ENCODE data around the gene MEF2A. TPM values are rescaled to one million over a fixed set of nuclear protein-coding genes. Genes with fewer than 3 reads are reported as not detected.

MEF2A gene
- total RNA-seq, 1 donor from 2014 or later = 86.8 TPM

DNA sequence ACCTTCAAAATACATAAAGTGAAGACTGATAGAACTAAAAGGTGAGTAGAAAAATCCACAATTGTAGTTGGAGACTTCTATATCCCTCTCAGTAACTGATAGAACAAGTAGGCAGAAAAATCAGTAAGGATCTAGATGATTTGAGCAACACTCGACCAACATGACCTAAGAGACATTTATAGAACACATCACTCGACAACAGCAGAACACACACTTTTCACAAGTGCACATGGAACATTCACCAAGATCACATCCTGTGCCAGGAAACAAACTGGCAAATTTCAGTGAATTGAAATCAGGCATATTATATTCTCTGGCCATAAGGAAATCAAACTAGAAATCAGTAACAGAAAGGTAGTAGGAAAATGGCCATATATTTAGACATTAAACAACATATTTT lies 130.3 kb downstream of the MEF2A start:
- TF ChIP-seq CTCF (IDR thresholded peaks at IDR 0.05) = no peak
- H3K4me3 ChIP-seq = no peak overlapping the region
- H3K27me3 ChIP-seq = no peaks in the 10 kb centered on the region
- H3K36me3 ChIP-seq = peaks cover 54% of the 10 kb centered on the region
- ATAC-seq (no peak), DNase-seq (no peak)
- H3K4me1 ChIP-seq = no peaks in the 10 kb centered on the region
- H3K9me3 ChIP-seq = no peaks in the 10 kb centered on the region
- no peak overlapping the region for H3K27ac ChIP-seq
- intact Hi-C loops (cut with DNase I) = no loop called here

GRCh38 chr15:99702895-99703602 lies 137.3 kb downstream of the MEF2A start:
- Histone ChIP-seq H3K27me3 (no peaks in the 10 kb centered on the region), H3K4me3 (no peak overlapping the region), H3K27ac (peak overlapping the region; percentile 78), H3K4me1 (peaks cover 27% of the 10 kb centered on the region), H3K9me3 (no peaks in the 10 kb centered on the region), H3K36me3 (no peaks in the 10 kb centered on the region)
- intact Hi-C loops (cut with DNase I) = no loop called here
- ATAC-seq (peak; percentile 30), DNase-seq (no peak)
- TF ChIP-seq CTCF (IDR thresholded peaks at IDR 0.05) = no peak

DNA sequence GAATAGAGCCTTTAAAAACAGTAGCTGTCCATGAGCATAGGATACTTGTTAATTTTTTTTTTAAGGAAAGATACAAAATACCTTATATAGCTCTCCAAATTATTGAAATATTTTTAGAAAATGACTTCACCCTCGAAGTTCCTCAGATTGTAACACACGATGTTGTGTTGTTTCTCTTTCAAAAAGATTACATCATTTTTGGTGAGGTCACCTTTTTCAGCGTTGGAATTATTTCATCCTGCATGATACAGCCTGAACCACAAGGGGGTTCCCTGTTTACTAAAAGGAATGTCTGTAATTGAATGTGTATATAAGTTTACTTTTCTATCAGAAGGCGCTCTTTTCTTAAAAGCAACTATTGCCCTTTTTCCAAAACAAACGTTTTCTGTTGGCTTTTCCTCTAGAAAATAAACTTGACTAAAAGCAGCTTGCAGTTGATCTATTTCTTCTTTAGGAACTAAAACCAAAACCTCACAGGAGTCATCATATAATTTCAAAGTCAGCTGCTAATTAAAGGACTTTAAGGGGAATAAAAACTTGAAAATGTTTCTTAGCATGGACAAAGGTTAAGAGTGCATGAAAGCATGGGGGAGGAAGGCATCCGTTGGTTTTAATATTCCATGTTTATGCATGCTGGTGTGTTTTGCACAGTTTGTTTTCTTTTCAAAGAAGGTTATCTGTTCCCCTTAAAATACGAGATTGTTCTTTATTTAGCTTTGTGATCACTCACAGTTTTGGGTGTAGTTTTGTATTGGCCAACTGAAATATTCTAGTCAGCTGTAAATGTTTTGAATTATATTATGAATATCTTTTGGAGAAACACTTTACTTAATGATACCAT lies 138.0 kb downstream of the MEF2A start:
- ATAC-seq = peak; percentile 75
- TF ChIP-seq CTCF (IDR thresholded peaks at IDR 0.05) = peak; percentile 72
- H3K9me3 ChIP-seq = no peaks in the 10 kb centered on the region
- intact Hi-C loops (cut with DNase I) = no loop called here
- H3K27me3 ChIP-seq = no peaks in the 10 kb centered on the region
- no peak overlapping the region for H3K4me3 ChIP-seq
- no peaks in the 10 kb centered on the region for H3K36me3 ChIP-seq
- peak overlapping the region; percentile 78 for H3K27ac ChIP-seq
- no peak for DNase-seq
- H3K4me1 ChIP-seq = peaks cover 35% of the 10 kb centered on the region

- Histone ChIP-seq H3K27ac (peak overlapping the region; percentile 78), H3K4me3 (no peak overlapping the region), H3K4me1 (peaks cover 41% of the 10 kb centered on the region), H3K36me3 (no peaks in the 10 kb centered on the region), H3K27me3 (no peaks in the 10 kb centered on the region), H3K9me3 (no peaks in the 10 kb centered on the region)
- TF ChIP-seq CTCF (IDR thresholded peaks at IDR 0.05) = peak; percentile 82
- ATAC-seq (peak; percentile 83), DNase-seq (no peak)
- intact Hi-C loops (cut with DNase I) = no loop called here
Measured at GRCh38 chr15:99704444-99704838, 138.7 kb downstream of the MEF2A start.

DNA sequence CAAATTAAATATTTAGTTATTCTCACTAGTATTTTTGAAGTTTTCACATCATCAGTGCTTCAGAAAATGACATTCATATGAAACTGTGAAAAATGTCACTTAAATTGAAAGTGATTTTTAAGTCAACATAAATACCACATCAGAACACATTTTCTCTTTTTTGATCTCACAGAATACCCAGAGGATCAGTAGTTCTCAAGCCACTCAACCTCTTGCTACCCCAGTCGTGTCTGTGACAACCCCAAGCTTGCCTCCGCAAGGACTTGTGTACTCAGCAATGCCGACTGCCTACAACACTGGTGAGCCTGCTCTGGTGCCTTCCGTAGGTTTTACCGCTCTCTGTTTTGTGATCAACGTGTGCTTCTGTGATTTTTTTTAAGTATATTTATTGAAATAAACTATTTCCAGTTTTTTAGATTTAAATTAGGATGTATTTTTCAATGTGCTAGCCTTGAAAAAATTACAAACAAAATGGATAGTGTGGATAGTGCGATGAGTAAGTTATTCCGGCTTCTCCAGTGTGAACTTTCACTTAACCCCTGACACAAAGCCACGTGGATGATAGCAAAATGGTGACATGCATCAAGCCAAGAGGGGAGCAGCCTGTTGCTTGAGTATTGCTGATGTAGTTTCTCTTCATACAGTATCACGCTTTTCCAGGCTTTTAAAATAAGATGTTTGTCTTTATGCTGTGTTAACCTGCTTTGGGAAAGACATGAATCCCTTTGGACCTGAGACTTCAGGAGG lies 140.9 kb downstream of the MEF2A start:
- DNase-seq = no peak
- Histone ChIP-seq H3K36me3 (peaks cover 16% of the 10 kb centered on the region), H3K4me3 (no peak overlapping the region), H3K4me1 (peaks cover 47% of the 10 kb centered on the region), H3K27me3 (no peaks in the 10 kb centered on the region), H3K27ac (peak overlapping the region; percentile 21), H3K9me3 (no peaks in the 10 kb centered on the region)
- no peak for TF ChIP-seq CTCF (IDR thresholded peaks at IDR 0.05)
- ATAC-seq = no peak
- intact Hi-C loops (cut with DNase I) = no loop called here
